Testis (tissue), 3 donors: ENCODE results near the gene ADAM12. TPM values are rescaled to one million over a fixed set of nuclear protein-coding genes. Genes with fewer than 3 reads are reported as not detected.

Experiments
- DNase-seq: peaks from one replicate; pipeline ENCODE4 v3.0.0-alpha.2; 2019
- H3K27ac ChIP-seq, 2 donors: fragments of 200-600 bp; sonication (generic); one replicate each; pipeline ENCODE4 v1.5.1; 2019
- H3K27me3 ChIP-seq: fragments of 200-600 bp; sonication (generic); one replicate; pipeline ENCODE4 v1.5.1; 2019
- H3K36me3 ChIP-seq: fragments of 200-600 bp; sonication (generic); one replicate; pipeline ENCODE4 v1.5.1; 2017; ENCODE audit warnings: low read depth; ENCODE audit errors: missing control alignments
- H3K4me1 ChIP-seq: fragments of 200-600 bp; sonication (generic); one replicate; pipeline ENCODE4 v1.5.1; 2019
- H3K4me3 ChIP-seq, 2 donors: fragments of 200-600 bp; sonication (generic); one replicate each; pipeline ENCODE4 v1.5.1; 2017 to 2019
- H3K9me3 ChIP-seq: fragments of 200-600 bp; sonication (generic); one replicate; pipeline ENCODE4 v1.5.1; 2017
- POLR2A ChIP-seq: fragments of 450-650 bp; IDR thresholded peaks from one replicate; pipeline ENCODE4 v1.6.1; 2017; ENCODE audit warnings: antibody characterized with exemption, mild to moderate bottlenecking, moderate library complexity
- WGBS, 2 donors: methylation state at CpG; one replicate each; pipeline ENCODE4 v1.1.5; 2018; 5-methylcytosine and 5-hydroxymethylcytosine counted together
- intact Hi-C: fragments of 100-400 bp; cut with DNase I; formaldehyde crosslinking; loops from one replicate; pipeline ENCODE4 v1.15.1; 2023; ENCODE audit warnings: low total_unique reads
- polyA plus RNA-seq: library from polyadenylated mRNA; stranded (reverse); fragments of 350-450 nt; fragmentation: Illumina TruSeq; extraction: RNeasy Lipid Tissue Mini Kit (QIAGEN cat#74804); gene quantifications from one replicate; pipeline ENCODE4 v1.2.3, GENCODE V29; 2014; ENCODE audit warnings: low read depth, low replicate concordance; ENCODE audit not compliant: insufficient read depth
- total RNA-seq, 2 donors: library from RNA; depleted of rRNA; stranded (reverse); fragments of >200 nt; gene quantifications; one replicate each; pipeline ENCODE4 v1.2.3, GENCODE V29; 2016
- TF ChIP-seq, protein P1 (sequence below), 3 experiments: fragments of 450-650 bp in 2 of 3; fragments of 200-600 bp in 1 of 3; sonication (generic) in 1 of 3; IDR thresholded peaks; one replicate each; pipeline ENCODE4 v1.5.1; 2016 to 2019; ENCODE audit warnings: antibody characterized with exemption in 3 of 3, mild to moderate bottlenecking in 2 of 3, moderate library complexity in 1 of 3

ADAM12 gene
- total and polyA plus RNA-seq, 3 donors from 2014 or later, result 2.8 to 9.2 (median 6.1) TPM

DNA sequence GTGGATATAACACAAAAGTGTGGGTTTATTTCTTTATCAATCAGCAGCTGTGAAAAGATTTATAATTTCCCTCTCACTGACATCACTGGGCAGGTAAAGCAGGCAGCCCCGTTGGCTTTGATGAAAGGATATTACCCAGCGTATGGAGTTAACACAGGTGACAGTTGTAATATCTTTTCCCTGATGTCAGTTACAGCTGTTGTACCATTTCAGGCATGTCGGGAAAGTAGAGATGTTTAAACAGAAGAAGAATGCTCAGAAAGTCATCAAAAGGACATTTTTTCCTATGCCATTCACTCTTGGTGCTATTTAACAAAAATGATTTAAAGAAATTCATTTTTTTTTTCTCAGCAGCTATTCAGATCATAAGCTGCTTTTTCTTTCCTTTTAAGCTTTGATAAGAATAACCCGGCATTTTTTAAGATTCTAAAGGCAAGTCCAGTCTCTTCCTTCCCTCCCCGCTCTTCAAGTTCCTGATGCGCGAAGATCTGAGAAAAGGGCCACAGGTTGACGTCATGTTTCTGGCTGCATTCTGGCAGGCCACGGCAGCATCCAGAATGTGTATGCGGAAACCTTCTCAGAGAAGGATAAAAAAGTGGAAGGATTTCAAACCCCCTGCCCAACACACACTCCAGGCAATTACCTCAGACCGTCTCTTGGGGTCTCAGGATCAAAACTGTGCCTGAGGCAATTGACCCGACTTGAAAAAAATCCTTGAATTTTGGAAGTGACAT lies 32.5 kb upstream of the ADAM12 start:
- Histone ChIP-seq H3K9me3 (no peaks in the 10 kb centered on the region), H3K27me3 (no peaks in the 10 kb centered on the region), H3K4me3 (no peak overlapping the region), H3K4me1 (no peaks in the 10 kb centered on the region), H3K36me3 (no peaks in the 10 kb centered on the region), H3K27ac (no peak overlapping the region)
- TF ChIP-seq POLR2A, result no peak
- TF ChIP-seq, protein P1, sequence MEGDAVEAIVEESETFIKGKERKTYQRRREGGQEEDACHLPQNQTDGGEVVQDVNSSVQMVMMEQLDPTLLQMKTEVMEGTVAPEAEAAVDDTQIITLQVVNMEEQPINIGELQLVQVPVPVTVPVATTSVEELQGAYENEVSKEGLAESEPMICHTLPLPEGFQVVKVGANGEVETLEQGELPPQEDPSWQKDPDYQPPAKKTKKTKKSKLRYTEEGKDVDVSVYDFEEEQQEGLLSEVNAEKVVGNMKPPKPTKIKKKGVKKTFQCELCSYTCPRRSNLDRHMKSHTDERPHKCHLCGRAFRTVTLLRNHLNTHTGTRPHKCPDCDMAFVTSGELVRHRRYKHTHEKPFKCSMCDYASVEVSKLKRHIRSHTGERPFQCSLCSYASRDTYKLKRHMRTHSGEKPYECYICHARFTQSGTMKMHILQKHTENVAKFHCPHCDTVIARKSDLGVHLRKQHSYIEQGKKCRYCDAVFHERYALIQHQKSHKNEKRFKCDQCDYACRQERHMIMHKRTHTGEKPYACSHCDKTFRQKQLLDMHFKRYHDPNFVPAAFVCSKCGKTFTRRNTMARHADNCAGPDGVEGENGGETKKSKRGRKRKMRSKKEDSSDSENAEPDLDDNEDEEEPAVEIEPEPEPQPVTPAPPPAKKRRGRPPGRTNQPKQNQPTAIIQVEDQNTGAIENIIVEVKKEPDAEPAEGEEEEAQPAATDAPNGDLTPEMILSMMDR (IDR thresholded peaks at IDR 0.05), result no peak
- no peak for DNase-seq
- WGBS, 2 donors, result 76 to 80% methylated on average over 12 of the region's 12 CpGs
- intact Hi-C loops, result no loop called here

DNA sequence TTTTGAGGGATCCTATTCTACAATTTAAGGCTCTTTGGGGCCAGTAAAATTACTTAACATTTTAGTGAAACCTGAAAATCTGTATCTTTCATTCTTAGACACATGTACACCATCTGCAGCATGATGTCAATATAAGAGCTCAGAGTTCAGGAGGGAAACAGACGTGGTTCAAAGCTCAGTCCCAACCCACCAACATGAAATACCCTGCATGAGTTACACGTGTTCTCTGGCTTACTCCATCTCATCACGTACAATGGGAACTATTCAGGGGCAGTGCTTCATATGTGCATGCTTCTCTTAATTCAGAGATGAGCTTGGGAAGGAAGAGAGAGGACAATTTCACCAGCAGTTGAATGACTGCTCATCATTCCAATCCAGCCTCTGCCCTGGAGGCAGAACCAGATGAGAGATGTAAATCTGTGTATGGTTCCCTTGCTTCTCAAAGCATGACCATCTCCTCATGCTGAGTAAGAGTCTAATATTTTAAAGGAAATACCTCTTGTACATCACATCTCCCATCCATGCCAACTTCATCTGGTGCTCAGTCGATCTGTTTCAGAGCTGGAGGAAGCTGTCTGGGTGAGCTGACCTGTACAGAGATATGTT lies 29.0 kb upstream of the ADAM12 start:
- TF ChIP-seq, protein P1 (IDR thresholded peaks at IDR 0.05), result no peak
- no peak for TF ChIP-seq POLR2A
- no peak overlapping the region for H3K4me3 ChIP-seq
- no peaks in the 10 kb centered on the region for H3K4me1 ChIP-seq
- H3K27me3 ChIP-seq, result no peaks in the 10 kb centered on the region
- no peaks in the 10 kb centered on the region for H3K36me3 ChIP-seq
- H3K9me3 ChIP-seq, result no peaks in the 10 kb centered on the region
- no peak for DNase-seq
- intact Hi-C loops, result no loop called here
- 74 to 86% methylated on average over 4 of the region's 4 CpGs for WGBS, 2 donors
- no peak overlapping the region for H3K27ac ChIP-seq

DNA sequence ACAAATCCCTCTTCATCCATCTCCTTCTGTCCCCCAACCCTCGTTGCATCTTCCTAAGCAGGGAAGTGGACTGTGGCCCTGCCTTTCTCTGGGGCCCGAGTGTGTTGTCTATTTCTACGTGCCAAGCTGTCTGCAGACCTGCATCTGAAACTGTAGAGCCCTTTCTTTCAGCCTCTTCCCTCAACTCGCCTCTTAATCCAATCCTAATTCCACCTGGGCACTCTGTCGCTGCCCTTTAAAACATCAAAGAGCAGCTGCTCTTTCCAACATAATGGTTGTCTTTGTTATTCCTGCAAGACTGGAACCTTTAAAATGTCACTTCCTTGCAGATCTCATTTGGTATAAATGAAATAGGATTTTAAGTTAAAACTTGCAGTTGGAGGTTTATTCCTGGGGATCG lies 21.5 kb upstream of the ADAM12 start:
- intact Hi-C loops, result no loop called here
- H3K27me3 ChIP-seq, result no peaks in the 10 kb centered on the region
- H3K27ac ChIP-seq, result no peak overlapping the region
- no peak for DNase-seq
- TF ChIP-seq, protein P1 (IDR thresholded peaks at IDR 0.05), result no peak
- TF ChIP-seq POLR2A, result no peak
- H3K36me3 ChIP-seq, result no peaks in the 10 kb centered on the region
- 77 to 83% methylated on average over 6 of the region's 6 CpGs for WGBS, 2 donors
- H3K4me3 ChIP-seq, result no peak overlapping the region
- H3K4me1 ChIP-seq, result no peaks in the 10 kb centered on the region
- no peaks in the 10 kb centered on the region for H3K9me3 ChIP-seq

DNA sequence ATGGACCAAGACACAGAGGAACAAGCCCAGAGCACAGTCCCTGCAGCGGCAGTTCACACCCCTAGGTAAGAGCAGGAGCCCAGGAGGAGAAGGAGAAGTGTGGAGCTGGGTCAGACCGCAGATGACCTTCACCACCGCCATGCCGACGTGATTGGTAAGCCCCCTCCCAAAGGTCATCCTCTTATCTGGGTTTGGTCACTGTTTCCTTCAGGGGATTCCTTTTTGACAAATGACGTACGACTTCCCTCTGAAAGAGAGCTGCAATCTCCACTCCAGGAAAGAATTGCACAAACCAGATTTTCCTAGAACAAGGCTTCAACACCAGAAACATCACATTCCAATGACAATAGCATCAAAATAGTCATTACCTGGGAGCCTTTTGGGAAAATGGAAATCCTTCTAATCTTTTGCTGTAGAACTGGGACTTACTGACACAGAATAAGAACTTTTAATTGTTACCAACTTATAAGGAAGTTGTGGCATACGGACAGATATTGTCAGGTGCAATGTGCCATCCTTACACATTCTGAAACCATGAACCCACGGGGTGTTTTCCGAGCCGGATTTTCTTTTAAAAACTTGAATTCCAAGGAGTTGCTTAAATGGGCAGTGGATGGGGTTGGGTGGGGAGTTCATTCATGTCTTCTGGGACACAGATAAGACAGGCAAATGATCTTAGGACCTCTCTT lies 20.8 kb upstream of the ADAM12 start:
- 66 to 68% methylated on average over 11 of the region's 11 CpGs for WGBS, 2 donors
- H3K4me3 ChIP-seq, result no peak overlapping the region
- no peaks in the 10 kb centered on the region for H3K27me3 ChIP-seq
- intact Hi-C loops, result no loop called here
- H3K9me3 ChIP-seq, result no peaks in the 10 kb centered on the region
- no peak overlapping the region for H3K27ac ChIP-seq
- H3K36me3 ChIP-seq, result no peaks in the 10 kb centered on the region
- no peaks in the 10 kb centered on the region for H3K4me1 ChIP-seq
- DNase-seq, result no peak
- TF ChIP-seq POLR2A, result no peak
- TF ChIP-seq, protein P1 (IDR thresholded peaks at IDR 0.05), result no peak
